ENCODE data around the gene ZNF334.

Gene ZNF334

DNA sequence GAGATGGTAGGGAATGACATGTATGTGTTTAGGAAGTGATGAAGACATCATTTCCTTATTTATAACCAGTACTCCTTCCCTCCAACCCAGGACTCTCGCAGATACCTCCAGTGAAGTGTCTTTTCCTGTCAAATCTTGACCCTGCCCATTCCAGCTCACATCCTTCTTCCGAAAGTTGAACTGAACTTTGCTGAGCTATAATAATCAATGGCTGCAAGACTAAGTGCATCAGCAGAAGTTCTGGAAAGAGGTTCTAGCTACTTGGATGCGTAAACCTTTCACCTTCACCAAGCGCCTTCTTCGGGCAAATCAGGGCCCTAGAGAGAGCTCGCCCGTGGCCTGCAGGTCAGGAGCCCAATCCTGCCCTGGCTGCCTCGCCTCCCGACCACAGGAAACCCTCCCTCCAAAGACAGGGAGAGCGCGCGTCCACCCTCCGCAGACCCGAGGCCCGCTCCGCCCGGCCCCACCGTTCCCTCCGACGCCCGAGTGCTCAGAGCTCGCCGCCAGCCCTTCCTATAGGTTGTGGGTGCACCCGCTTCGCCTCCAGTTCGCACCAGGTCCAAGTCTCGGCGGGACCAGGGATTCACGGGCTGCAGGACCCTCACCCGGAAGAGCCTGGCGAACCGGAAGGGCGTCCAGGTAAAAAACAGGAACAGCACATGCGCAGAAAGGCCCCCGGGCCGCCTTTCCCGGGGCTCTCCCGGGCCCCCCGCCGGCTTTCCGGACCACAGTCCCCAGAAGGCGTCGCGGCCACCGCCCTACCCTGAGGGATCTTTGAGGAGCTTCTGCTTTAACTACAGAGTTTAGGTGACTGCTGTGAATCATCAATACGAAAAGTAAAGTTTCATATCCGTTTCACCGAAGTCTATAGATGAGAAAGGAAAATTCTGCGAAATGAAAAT lies at the start of gene ZNF334:
Gene ZNF334, minus strand, starts transcription at position 617 of the 902 bp plus-strand sequence. CDS start 1,457 bp downstream, outside the sequence.
- DNase-seq = peak; percentile 21

DNA sequence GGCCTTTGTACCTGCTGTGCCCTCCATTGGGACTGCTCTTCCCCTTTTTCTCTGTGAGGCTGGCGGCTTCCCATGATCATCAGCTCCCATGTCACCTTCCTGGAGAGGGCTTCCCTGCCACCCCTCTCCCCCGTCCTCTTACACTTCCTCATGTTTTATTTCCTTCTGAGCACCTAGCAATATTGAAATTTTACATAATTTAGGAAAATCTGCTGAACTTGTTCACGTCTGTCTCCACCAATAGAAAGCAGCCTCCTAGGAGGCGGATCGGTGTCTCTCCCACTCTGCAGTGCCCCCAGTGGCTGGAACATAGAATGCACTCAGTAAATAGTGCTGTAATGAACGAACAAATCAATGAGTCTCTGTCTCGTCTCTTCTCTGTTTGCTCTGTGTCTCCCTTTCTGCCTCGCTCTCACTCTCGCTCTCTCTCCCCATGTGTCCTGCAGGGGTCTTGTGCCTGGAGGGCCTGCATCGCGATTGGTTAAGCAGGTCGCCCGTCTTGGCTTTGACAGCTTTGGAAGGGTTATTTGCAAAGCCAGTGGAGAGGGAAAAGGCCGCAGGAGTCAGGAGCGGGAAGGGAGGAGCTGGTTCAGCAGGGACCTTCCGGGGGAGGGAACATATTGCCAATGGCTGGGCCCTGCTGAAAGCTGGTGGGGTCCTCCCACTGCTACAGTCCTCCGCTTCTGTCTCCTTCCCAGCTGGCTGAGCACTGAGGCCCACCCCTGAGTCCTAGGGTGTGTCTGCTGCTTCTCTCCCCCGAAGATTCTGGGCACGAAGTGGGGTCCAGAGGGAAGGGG lies 49.2 kb upstream of the ZNF334 start:
- DNase-seq = peak; percentile 79

GRCh38 chr20:46562009-46562372 lies 48.6 kb upstream of the ZNF334 start:
- no peak for DNase-seq

- DNase-seq = no peak
Measured at GRCh38 chr20:46559685-46560440, 46.5 kb upstream of the ZNF334 start.

DNA sequence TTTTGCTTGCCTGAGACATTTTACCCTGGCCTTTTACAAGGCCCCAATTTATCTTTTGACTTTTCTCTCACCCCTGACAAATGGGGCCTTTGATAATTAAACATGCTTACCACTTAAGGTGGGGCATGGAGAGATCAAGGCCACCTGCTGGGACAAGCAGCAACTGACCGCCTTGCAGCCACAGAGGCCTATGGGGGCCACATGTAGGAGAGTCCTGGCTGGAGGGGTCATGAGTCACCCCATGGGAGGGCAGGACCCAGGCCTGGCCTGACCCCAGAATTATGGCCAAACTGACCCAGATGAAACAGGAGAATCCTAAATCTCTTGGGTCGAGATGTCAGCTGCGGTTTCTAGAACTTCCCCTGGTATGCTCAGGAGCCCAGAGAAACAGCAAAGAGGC lies 45.6 kb upstream of the ZNF334 start:
- no peak for DNase-seq

DNA sequence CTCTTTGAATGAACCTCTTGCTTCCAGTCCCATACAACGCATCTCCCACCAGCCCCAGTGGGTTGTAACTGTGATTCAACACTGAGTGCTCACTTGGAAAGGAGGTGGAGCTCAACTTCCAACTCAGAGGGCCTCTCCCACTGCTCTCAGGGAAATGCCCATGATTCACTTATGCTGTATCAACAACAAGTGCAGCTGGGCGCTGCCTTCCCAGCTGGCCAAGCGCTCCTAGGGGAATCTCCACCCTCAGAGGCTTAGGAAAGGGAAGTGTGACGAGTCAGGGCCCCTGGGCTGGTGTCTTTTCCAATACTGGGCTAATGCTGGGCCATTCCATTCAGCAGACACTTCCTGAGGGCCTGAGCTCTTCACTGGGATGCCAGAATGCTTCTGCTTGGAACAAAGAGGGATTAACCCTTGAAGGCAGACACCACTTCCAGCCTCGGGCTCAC lies 45.2 kb upstream of the ZNF334 start:
- DNase-seq = peak; percentile 96

DNA sequence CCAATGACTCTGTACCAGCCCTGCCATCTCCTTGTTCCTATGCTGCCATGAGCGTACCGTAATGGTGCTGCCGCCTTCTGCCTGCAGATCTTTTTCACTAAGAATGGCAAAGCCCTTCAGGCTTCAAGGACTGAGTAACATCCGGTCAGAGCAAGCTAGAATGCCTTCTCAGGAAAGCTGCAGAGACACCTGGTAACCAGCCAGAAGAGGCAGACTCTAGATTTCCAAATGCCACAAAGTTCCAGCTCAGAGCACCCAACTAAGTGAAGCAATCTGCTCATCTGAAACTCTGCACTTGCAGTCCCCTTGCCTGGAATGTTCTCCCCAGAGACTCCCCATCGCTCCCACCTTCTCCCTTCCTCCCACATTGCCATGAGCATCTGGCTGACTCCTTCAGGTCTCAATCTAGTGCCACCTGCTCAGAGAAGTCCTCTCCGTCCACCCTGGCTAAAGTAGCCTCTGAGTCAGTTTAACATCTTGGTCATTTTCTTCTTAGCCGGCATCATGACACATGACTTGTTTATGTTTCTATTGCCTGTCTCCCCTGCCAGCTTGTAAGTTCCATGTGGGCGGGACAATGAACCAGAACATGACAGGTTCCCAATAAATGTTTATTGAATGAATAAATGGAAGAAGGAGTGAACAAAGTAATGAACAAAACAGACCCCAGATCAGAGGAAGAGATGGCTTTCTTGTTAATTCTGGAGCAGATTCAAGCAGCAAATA lies 44.0 kb upstream of the ZNF334 start:
- DNase-seq = peak; percentile 81

DNA sequence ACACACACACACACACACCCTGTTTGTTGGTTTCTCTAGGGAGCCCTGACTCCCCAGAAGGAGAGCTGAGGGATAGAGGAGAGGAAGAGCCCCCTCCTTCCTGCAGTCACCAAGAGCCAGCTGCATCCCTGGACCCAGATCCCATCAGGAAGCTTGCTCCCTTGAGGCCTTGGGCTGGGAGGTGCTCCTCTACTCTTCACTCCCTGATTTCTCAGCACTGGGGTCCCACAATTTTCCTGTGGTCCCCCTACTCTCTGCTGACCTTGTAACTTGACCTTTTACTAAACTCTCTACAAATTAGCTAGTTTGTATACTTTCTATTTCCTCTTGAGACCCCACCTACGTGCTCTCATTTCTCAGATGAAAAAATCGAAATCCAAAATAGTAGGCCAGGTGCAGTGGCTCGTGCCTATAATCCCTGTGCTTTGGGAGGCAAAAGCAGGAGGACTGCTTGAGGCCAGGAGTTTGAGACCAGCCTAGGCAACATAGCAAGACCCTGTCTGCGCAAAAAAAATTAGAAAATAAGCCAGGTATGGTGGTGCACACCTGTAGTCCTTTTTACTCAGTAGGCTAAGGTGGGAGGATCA lies 42.1 kb upstream of the ZNF334 start:
- DNase-seq = no peak

- no peak for DNase-seq
Measured at GRCh38 chr20:46554828-46555227, 41.5 kb upstream of the ZNF334 start.

GRCh38 chr20:46553926-46554325 lies 40.6 kb upstream of the ZNF334 start:
- peak; percentile 65 for DNase-seq

GRCh38 chr20:46552460-46553420 lies 39.4 kb upstream of the ZNF334 start:
- DNase-seq = peak; percentile 92

- peak; percentile 55 for DNase-seq
Measured at GRCh38 chr20:46551522-46552381, 38.4 kb upstream of the ZNF334 start.

DNA sequence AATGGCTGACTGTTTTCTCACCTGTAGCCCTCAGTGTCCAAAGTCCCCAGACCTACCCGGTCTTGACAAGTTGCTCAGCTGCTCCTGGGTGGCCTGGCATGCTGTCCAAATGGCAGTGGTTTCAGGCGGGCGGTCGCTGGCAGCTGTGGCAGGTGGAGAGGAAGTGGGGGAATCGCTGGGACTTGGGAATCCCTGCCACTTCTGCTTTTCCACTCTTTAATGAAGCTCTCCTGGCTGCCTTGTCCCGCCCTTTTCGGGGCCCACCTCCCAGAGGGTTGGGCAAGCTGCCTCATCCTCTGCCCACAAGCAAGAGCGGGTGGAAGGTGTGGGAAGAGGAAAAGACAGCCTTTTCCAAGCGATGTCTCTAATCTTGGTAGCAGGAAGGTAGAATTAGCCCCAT lies 37.1 kb upstream of the ZNF334 start, which contains the start of gene OCSTAMP:
Gene OCSTAMP, minus strand, starts transcription at position 194 of the 400 bp plus-strand sequence. Its CDS starts 94 bp downstream, at position 100.
- DNase-seq = peak; percentile 27

DNA sequence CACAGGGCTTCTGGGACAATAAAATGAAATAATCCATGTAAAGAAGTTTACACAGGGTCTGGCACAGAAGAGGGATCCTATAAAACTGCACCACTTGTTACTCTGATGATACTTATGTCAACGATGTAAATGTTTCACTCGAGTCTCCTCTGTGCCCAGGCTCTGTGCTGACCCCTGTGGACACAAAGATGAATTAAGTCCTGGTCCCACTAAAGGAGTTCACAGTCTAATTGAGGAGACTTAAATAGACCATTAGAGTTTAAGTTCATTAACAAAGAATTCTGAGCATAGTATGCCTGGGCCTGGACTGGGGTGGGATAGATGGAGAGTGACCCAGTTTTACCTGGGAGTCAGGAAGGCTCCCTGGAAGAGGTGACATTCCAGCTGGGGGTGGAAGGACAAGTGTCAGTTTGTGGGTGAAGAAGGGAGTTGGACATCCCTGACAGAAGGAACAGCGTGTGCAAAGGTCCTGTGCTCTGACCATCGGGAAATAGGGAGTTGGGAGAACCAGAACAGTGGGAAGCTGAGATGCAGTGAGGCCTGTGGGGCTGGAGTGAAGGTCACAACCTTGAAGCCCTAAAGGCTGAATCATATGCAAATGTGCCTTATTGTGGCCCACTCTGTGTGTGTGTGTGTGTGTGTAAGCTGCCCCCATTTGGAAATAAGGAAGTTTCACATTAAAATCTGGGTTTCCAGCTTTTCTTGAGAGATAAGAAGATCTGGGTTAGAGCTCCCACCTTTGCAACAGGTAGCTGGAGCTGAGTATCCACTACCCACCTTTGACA lies 36.0 kb upstream of the ZNF334 start:
- peak; percentile 59 for DNase-seq

GRCh38 chr20:46548688-46549087 lies 35.3 kb upstream of the ZNF334 start:
- DNase-seq = no peak

- DNase-seq = no peak
Measured at GRCh38 chr20:46547995-46548394, 34.6 kb upstream of the ZNF334 start.

- no peak for DNase-seq
Measured at GRCh38 chr20:46546936-46547335, 33.6 kb upstream of the ZNF334 start.

GRCh38 chr20:46546298-46546697 lies 32.9 kb upstream of the ZNF334 start:
- no peak for DNase-seq

GRCh38 chr20:46545827-46546138 lies 32.4 kb upstream of the ZNF334 start:
- no peak for DNase-seq

Measured in inflammatory macrophage treated with lipopolysaccharide for 4 hours (primary cell).